Activated CD4-positive, alpha-beta T cell treated with anti-CD3 and anti-CD28 coated beads for 1 hour (primary cell): ENCODE results near the gene MBOAT1.

Source experiments
- DNase-seq: peaks from one replicate; pipeline ENCODE4 v3.0.0-alpha.2; 2020

The MBOAT1 gene

DNA sequence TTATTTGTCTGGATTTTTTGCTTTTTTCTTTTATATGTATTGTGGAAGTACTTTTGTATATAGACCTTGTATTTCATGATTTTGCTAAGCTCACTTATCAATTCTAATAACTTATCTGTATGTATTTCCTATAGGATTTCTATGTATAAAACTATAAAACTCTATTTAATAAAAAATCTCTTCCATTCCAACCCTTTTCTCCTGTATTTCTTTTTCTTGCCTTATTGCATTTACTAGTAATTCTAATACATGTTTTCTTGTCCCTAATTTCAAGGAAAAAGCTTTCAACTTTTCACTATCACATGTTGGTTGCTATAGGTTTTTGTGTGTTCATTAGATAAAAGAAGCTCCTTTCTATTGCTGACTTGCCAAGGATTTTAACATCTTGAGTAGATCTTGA is 125.3 kb downstream of the MBOAT1 start:
- no peak for DNase-seq

DNA sequence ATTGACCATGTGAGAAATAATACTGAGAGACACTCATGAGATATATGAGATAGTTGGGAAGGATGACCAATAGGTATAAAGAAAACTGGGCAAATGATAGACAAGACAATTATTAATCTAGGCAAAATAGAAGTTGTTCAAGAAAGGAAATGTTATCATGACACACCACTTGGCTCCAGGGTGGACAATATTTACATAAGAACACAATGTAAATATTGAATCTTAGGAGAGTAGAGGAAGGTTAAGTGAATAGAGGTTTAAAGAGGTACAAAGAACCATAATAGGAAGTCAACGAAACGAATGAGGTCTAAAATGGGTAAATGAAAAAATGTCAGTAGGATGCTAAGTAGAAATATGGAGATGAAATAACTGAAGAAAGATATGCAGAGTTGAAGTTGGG is 126.5 kb downstream of the MBOAT1 start:
- DNase-seq = no peak

DNA sequence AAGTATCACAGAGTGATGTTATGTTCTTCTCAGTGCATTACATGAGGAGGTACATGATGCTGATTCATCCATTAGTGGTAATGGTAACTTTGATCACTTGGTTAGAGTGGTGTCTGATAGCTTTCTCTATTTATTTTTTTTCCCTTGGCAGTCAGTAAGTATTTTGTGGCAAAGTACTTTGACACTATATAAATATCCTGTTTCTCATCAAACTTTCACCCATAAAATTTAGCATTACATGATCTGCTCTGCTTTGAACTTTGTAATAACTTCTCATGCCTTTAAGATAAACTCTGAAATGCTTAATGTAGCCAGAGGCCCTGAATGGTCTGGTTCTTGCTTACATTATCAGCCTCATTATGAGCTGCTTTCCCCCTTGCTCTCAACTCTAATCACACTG is 127.9 kb downstream of the MBOAT1 start:
- DNase-seq = no peak

DNA sequence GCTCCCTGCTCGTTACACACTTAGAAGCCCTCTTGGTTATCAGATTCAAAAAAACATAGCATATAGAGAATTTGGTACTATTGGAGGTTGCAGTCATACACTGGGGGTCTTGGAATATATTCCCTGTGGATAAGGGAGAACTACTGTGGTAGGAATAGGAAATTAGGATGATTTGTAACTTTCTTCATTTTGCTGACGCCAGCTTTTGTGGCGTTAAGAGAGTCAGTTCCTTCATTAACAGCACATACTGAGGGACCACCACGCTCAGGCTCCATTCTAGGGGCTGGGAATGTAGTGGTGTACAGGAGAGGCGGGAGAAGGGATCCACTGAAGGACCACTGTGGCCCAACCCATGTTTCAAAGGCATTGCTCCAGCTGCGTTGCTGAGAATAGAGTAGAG is 140.3 kb downstream of the MBOAT1 start:
- no peak for DNase-seq

DNA sequence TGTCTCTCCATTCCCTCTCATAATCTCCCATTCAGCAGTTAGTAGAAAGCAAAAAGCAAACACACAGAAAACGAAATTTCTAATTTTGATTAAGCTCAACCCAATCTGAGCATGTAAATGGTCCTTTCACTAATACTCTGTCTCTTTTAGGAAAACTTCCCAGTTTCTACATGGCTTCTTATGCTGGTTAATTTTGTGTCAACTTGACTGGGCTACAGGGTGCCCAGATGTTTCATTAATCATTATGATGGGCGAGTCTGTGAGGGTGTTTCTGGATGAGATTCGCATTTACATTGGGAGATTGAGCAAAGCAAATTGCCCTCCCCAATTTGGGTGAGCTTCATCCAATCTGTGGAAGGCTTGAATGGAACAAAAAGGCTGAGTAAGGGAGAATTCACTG is 142.2 kb downstream of the MBOAT1 start:
- DNase-seq = no peak

DNA sequence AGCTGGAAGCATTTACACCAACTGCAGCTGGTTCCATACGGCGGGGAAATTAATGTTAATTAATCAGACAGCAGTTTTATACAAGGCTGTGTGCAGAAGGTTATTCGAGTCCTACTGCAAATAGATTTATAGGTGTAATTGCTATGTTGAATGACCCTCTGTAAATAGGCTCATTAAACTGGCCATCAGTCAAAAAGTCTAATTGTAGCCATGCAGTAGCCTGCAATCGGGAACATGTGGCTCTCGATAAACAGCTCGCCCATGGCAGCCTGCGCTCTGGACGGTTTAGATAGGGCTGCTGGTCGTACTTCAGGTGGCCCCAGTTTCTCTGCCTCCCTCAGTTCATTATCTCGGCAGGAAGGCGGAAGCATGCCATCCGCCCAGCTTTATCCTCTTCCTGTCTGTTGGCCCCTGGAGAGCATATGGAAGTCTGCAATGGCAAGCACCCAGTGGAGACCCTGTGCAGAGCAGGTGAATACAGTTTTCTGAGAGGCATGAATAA is 143.2 kb downstream of the MBOAT1 start:
- no peak for DNase-seq

DNA sequence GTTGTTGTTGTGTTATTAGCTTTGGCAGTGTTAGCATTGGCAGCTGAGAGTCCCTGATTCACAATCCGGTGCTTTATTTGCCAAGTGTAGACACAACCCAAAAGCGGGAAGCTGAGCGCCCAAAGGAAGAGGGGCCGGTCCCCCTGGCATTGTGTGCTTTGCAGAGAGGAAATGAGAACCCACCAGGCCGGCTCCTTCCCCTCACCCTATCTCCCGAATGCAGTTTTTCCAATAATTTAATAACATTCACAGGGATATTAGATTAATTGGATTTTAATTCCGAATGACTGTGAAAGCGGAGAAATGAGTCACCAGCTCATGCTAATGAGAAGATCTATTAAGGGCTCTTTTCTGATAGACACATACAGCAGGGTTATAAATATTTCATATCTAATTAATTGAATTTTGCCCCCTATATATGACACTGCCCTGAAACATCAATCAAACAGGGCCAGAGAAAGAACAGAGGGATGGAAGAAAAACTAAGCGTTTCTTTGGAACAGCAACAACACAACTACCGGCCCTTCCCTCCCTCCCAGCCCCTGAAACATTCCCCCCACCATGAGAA is 143.8 kb downstream of the MBOAT1 start:
- DNase-seq = no peak

DNA sequence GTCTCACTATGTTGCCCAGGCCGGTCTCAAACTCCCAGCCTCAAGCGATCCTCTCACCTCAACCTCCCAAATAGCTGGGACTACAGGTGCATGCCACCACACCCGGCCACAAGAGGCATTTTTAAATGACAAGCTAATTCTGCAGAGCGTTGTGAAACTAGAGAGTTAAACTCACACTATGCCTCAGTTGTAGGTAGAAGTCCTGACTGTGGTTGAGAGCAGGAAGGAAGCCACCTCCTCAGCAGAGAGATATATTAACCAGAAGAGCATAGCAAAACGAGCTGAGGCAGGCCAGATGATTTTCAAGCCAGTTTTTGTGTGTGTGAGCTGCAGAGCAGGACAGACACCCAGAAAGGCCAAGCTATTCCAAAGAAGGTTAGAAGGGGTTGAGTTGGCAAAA is 150.3 kb downstream of the MBOAT1 start:
- no peak for DNase-seq

DNA sequence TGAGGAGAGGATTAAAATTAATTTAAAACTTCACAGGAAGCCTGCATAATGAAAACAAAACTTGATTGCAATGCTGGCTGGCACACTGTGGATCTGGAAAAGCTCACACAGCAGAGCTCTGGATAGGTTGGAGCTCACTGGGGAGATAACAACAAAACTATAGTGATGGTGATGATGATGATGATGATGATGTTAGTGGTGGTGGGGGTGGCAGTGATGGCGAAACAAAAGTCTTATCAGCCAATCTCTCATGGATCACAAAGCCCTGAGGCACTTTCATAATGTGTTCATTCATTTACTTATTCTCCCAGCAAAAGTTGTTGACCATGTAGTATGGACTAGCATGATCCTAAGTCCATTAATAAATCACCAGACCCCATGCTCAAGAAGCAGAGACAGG is 152.0 kb downstream of the MBOAT1 start:
- DNase-seq = no peak

DNA sequence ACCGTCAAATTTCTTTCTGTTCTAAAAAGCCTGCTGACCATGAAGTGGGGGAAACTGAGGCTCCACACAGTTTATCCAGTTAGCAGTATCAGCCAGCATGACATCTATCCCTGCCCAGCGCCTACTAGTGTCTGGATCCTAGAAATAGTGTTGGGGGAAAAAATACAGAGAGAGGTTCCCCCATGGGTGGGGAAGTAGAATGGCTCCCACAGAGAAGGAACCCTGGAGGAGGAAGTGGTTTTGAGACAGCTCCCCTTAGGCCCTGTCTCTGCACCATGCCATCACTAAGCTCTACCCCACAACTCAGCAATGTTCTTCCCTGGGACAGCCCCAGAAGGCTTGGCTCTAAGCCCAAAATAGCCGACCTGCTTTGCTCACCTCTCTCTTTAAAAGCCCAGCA is 153.4 kb downstream of the MBOAT1 start:
- no peak for DNase-seq

DNA sequence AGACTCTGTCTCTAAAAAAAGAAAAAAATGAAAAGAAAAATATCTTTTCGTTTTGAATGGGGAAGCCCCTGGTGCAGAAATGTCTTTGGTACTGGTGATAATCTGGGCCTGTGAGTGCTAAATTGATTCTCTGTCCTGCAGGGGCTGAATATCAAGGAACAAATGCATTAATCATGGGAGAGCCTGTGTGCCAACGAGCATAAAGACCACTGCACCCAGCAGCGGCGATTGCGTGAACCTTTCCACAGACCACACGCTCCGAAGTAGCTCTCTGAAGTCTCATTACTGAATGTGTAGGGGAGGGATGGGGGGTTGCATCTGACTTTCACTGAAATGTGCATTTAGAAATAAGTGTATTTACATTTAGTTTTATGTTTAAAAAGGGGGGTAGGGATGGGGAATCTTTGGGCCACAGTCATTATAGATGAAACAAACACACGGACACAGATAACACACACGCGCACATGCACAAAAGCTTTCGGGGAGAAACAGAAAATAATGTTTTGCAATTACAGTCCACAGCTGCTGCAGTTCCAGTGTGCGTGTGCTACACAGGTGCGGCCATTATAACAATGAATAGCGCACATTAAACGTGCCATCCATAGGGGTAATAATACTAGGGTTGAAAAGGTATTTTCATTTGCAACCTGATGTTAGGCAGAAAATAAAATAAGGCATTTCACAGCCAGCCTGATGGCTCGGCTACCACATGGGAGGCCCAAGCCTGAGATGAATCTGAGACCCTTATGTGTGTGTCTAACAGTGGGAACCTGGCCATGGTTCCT is 154.0 kb downstream of the MBOAT1 start:
- no peak for DNase-seq

DNA sequence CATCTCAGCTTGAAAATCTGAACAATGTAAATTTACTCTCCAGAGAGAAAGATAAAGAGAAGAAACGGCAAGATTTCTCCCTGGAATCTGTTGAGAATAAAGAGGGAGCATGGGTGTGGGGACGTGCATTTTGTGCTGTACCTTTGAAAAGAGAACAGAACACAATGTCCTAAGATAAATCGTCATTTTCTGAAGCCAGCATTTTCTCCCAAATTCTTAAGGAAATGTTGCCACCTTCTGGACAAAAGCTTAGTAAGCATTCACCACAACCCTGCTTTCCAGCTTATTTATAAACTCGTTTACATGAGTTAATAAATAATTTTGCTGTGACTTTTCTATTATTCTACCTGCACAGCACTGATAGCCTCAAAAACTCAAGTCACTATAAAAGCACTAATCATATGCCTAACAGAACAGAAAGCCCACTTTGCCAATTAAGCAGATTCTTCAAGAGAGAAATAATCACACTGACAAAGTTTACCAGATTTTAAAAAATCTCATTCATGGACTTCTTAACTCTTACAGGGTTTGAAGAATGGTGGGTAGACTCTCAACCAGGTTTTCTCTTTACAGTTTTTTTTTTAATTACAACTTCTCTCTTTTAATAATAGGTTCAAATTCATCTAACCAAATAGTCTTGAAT is 155.8 kb downstream of the MBOAT1 start:
- DNase-seq = no peak

DNA sequence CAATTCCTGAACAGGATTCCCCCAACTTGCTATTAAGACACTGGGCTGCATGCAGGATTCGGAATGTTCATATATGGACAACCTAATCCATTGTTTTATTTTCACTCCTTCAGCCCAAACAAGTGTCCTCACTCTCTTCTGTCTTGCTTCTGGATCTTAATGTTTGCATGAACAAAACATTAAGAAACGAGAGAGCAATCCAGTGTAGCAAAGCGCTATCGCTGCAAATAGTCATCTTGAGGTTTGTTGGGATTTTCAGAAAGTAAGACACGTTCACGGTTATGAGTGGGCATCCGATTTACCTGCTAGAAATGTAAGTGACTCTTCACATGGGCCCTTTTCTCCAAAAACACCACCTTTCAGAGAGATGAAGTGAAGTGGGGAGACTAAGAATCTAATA is 156.4 kb downstream of the MBOAT1 start:
- DNase-seq = no peak
